Middle frontal gyrus (tissue), 1 donor: Measurements from ENCODE around the gene MTF1.

Source experiments
- DNase-seq: peaks from one replicate; pipeline ENCODE4 v3.0.0-alpha.2; 2015; ENCODE audit warnings: low spot score; ENCODE audit errors: extremely low spot score

The MTF1 gene

GRCh38 chr1:37868466-37868865 is 9.1 kb upstream of the MTF1 start:
- no peak for DNase-seq

GRCh38 chr1:37867784-37868183 is 8.4 kb upstream of the MTF1 start:
- DNase-seq, result no peak

- no peak for DNase-seq
Observed at GRCh38 chr1:37866491-37866890, 7.1 kb upstream of the MTF1 start.

- no peak for DNase-seq
Observed at GRCh38 chr1:37865348-37866120, 6.1 kb upstream of the MTF1 start.

GRCh38 chr1:37862330-37862729 is 2.9 kb upstream of the MTF1 start:
- DNase-seq, result no peak

- no peak for DNase-seq
Observed at GRCh38 chr1:37861151-37861550, 1.8 kb upstream of the MTF1 start.

GRCh38 chr1:37860346-37860666 is 914 bp upstream of the MTF1 start:
- DNase-seq, result no peak

GRCh38 chr1:37858931-37859506 is 373 bp downstream of the MTF1 start:
- DNase-seq, result no peak

- no peak for DNase-seq
Observed at GRCh38 chr1:37854406-37854805, 5.0 kb downstream of the MTF1 start.

- DNase-seq, result no peak
Observed at GRCh38 chr1:37853157-37853556, 6.2 kb downstream of the MTF1 start.

- DNase-seq, result no peak
Observed at GRCh38 chr1:37851782-37852210, 7.6 kb downstream of the MTF1 start.

- no peak for DNase-seq
Observed at GRCh38 chr1:37851262-37851661, 8.1 kb downstream of the MTF1 start.

- DNase-seq, result no peak
Observed at GRCh38 chr1:37850352-37850955, 8.9 kb downstream of the MTF1 start.

- DNase-seq, result no peak
Observed at GRCh38 chr1:37849480-37849879, 9.9 kb downstream of the MTF1 start.

GRCh38 chr1:37846647-37847339 is 12.6 kb downstream of the MTF1 start:
- no peak for DNase-seq

GRCh38 chr1:37845786-37846185 is 13.6 kb downstream of the MTF1 start:
- DNase-seq, result no peak

GRCh38 chr1:37845049-37845646 is 14.2 kb downstream of the MTF1 start:
- no peak for DNase-seq

GRCh38 chr1:37844536-37844935 is 14.9 kb downstream of the MTF1 start:
- no peak for DNase-seq

- no peak for DNase-seq
Observed at GRCh38 chr1:37841652-37842051, 17.7 kb downstream of the MTF1 start.

- no peak for DNase-seq
Observed at GRCh38 chr1:37840711-37841110, 18.7 kb downstream of the MTF1 start.

GRCh38 chr1:37839676-37840075 is 19.7 kb downstream of the MTF1 start:
- DNase-seq, result no peak

GRCh38 chr1:37836788-37837187 is 22.6 kb downstream of the MTF1 start:
- DNase-seq, result no peak
